Neuronal stem cell (in vitro differentiated cells): ENCODE data around the gene COX8A.

ENCODE experiments used
- DNase-seq: peaks from one replicate; pipeline ENCODE4 v3.0.0-alpha.2; 2013; ENCODE audit warnings: low spot score
- H2AFZ ChIP-seq: one replicate; pipeline ENCODE4 v1.6.1; 2013; ENCODE audit warnings: mild to moderate bottlenecking, low read length, inconsistent platforms
- H2AK5ac ChIP-seq: 2 replicates; pipeline ENCODE4 v1.6.1; 2013; ENCODE audit warnings: low read depth, mild to moderate bottlenecking, inconsistent platforms, low read length, moderate library complexity, mixed read lengths
- H2BK120ac ChIP-seq: 2 replicates; pipeline ENCODE4 v1.6.1; 2013; ENCODE audit warnings: low read depth, mild to moderate bottlenecking, inconsistent platforms, low read length, moderate library complexity, mixed read lengths
- H2BK12ac ChIP-seq: one replicate; pipeline ENCODE4 v1.6.1; 2013; ENCODE audit warnings: low read length, inconsistent platforms
- H2BK15ac ChIP-seq: 2 replicates; pipeline ENCODE4 v1.6.1; 2013; ENCODE audit warnings: mild to moderate bottlenecking, low read length, inconsistent platforms, mixed read lengths
- H2BK5ac ChIP-seq: one replicate; pipeline ENCODE4 v1.6.1; 2013; ENCODE audit warnings: inconsistent platforms, mild to moderate bottlenecking, low read length, moderate library complexity
- H3K14ac ChIP-seq: one replicate; pipeline ENCODE4 v1.6.1; 2013; ENCODE audit warnings: low read length, inconsistent platforms
- H3K18ac ChIP-seq: 2 replicates; pipeline ENCODE4 v1.6.1; 2013; ENCODE audit warnings: low read length, inconsistent platforms
- H3K23ac ChIP-seq: 2 replicates; pipeline ENCODE4 v1.6.1; 2013; ENCODE audit warnings: low read depth, mild to moderate bottlenecking, mixed read lengths, low read length, inconsistent platforms; ENCODE audit not compliant: poor library complexity
- H3K27ac ChIP-seq: replicated peaks from 3 replicates; pipeline ENCODE4 v1.5.1; 2013; ENCODE audit warnings: low read length, inconsistent platforms
- H3K27me3 ChIP-seq, 3 experiments: 2 replicates each; pipeline ENCODE4 v1.6.1; 2013; ENCODE audit warnings: low read length in 3 of 3, mild to moderate bottlenecking in 2 of 3, inconsistent platforms in 1 of 3, low read depth in 1 of 3, mixed read lengths in 1 of 3, moderate library complexity in 1 of 3; ENCODE audit not compliant: control insufficient read depth in 3 of 3, insufficient read depth in 3 of 3
- H3K36me3 ChIP-seq, 2 donors: replicated peaks in 1 of 2; 2 replicates each; pipeline ENCODE4 v1.6.1; 2013; ENCODE audit warnings: low read length in 2 of 2; ENCODE audit not compliant: control insufficient read depth in 2 of 2, insufficient read depth in 2 of 2
- H3K4ac ChIP-seq: 2 replicates; pipeline ENCODE4 v1.6.1; 2013; ENCODE audit warnings: inconsistent platforms, mild to moderate bottlenecking, low read length, moderate library complexity
- H3K4me1 ChIP-seq, 2 donors: 1 replicate in 1 of 2; 2 replicates in 1 of 2; pipeline ENCODE4 v1.6.1; 2013; ENCODE audit warnings: low read length in 2 of 2, low read depth in 1 of 2; ENCODE audit not compliant: control insufficient read depth in 2 of 2, insufficient read depth in 1 of 2
- H3K4me2 ChIP-seq: one replicate; pipeline ENCODE4 v1.6.1; 2013; ENCODE audit warnings: mild to moderate bottlenecking, low read length, inconsistent platforms; ENCODE audit not compliant: insufficient read depth, poor library complexity, severe bottlenecking
- H3K4me3 ChIP-seq, 2 donors: 2 replicates each; pipeline ENCODE4 v1.5.1; 2013; ENCODE audit warnings: low read length in 2 of 2, mild to moderate bottlenecking in 2 of 2, inconsistent platforms in 1 of 2, moderate library complexity in 1 of 2
- H3K79me1 ChIP-seq: one replicate; pipeline ENCODE4 v1.6.1; 2013; ENCODE audit warnings: low read depth, mild to moderate bottlenecking, inconsistent platforms, low read length, moderate library complexity
- H3K9ac ChIP-seq: one replicate; pipeline ENCODE4 v1.6.1; 2013; ENCODE audit warnings: mild to moderate bottlenecking, low read depth, low read length, inconsistent platforms; ENCODE audit not compliant: poor library complexity
- H3K9me3 ChIP-seq, 2 donors: replicated peaks in 1 of 2; 2 replicates each; pipeline versions ENCODE3 to v1.6.1; 2013; ENCODE audit warnings: low read length in 2 of 2, mild to moderate bottlenecking in 2 of 2, inconsistent platforms in 1 of 2, low read depth in 1 of 2, mixed read lengths in 1 of 2, moderate library complexity in 1 of 2; ENCODE audit not compliant: control insufficient read depth in 2 of 2, insufficient read depth in 1 of 2
- H4K8ac ChIP-seq: one replicate; pipeline ENCODE4 v1.6.1; 2013; ENCODE audit warnings: low read depth, mild to moderate bottlenecking, inconsistent platforms, low read length, moderate library complexity
- H4K91ac ChIP-seq: one replicate; pipeline ENCODE4 v1.6.1; 2013; ENCODE audit warnings: low read length, low read depth, mild to moderate bottlenecking, inconsistent platforms; ENCODE audit not compliant: poor library complexity
- WGBS, 2 donors: extraction: QIAGEN DNeasy Blood & Tissue Kit; methylation state at CpG; one replicate each; pipeline ENCODE4 v1.1.7; 2013; ENCODE audit warnings: missing lambda C conversion rate in 2 of 2, mixed read lengths in 1 of 2; ENCODE audit not compliant: insufficient read length in 2 of 2, insufficient replicate concordance in 1 of 2; ENCODE audit errors: extremely low coverage in 2 of 2; 5-methylcytosine and 5-hydroxymethylcytosine counted together

COX8A gene

GRCh38 chr11:64001484-64002420, 27.3 kb downstream of the COX8A start:
- no CpG with 5 or more reads among the region's 23 CpGs for WGBS, 2 donors
- peaks cover 9% of the 10 kb centered on the region for H3K79me1 ChIP-seq
- peaks cover 0 to 45% (median 0%) of the 10 kb centered on the region in 3 experiments for H3K27me3 ChIP-seq
- no peak overlapping the region for H4K91ac ChIP-seq
- H3K9me3 ChIP-seq, result no peaks in the 10 kb centered on the region
- H2AK5ac ChIP-seq, result no peak overlapping the region
- peak overlapping the region; percentile 64 for H3K18ac ChIP-seq
- no peak overlapping the region for H2AFZ ChIP-seq
- no peak overlapping the region for H2BK120ac ChIP-seq
- H3K14ac ChIP-seq, result no peak overlapping the region
- peaks cover 2 to 19% of the 10 kb centered on the region in 2 donors for H3K4me1 ChIP-seq
- H4K8ac ChIP-seq, result no peak overlapping the region
- no peak overlapping the region for H3K4me2 ChIP-seq
- H3K23ac ChIP-seq, result peak overlapping the region; percentile 6
- no peak overlapping the region for H3K27ac ChIP-seq
- H2BK5ac ChIP-seq, result no peak overlapping the region
- no peak overlapping the region for H2BK12ac ChIP-seq
- H3K9ac ChIP-seq, result no peak overlapping the region
- H3K4ac ChIP-seq, result no peak overlapping the region
- no peak for DNase-seq
- H3K4me3 ChIP-seq, result no peak overlapping the region
- H3K36me3 ChIP-seq, result peaks cover 9 to 29% of the 10 kb centered on the region in 2 donors
- H2BK15ac ChIP-seq, result no peak overlapping the region

- Histone ChIP-seq H2AFZ (no peak overlapping the region), H3K4me2 (no peak overlapping the region), H3K36me3 (peaks cover 0 to 11% of the 10 kb centered on the region in 2 donors), H3K23ac (peak overlapping the region; percentile 68), H3K27ac (no peak overlapping the region), H3K79me1 (peaks cover 7% of the 10 kb centered on the region), H2BK5ac (no peak overlapping the region), H4K91ac (no peak overlapping the region), H3K4ac (no peak overlapping the region), H3K9ac (peak overlapping the region; percentile 50), H3K18ac (peak overlapping the region; percentile 74), H3K9me3 (no peaks in the 10 kb centered on the region), H3K4me1 (peaks cover 12 to 20% of the 10 kb centered on the region in 2 donors), H3K14ac (peak overlapping the region; percentile 94), H4K8ac (no peak overlapping the region), H3K27me3 (peaks cover 0 to 66% (median 0%) of the 10 kb centered on the region in 3 experiments), H2BK120ac (no peak overlapping the region), H3K4me3 (no peak overlapping the region), H2BK12ac (peak overlapping the region; percentile 75), H2AK5ac (peak overlapping the region; percentile 32), H2BK15ac (no peak overlapping the region)
- DNase-seq, result no peak
- no CpG with 5 or more reads among the region's 23 CpGs for WGBS, 2 donors
Measured at GRCh38 chr11:64003807-64004589, 29.6 kb downstream of the COX8A start.

GRCh38 chr11:64004590-64004984, 30.2 kb downstream of the COX8A start:
- Histone ChIP-seq H3K23ac (no peak overlapping the region), H3K4ac (no peak overlapping the region), H3K4me1 (peaks cover 12 to 17% of the 10 kb centered on the region in 2 donors), H3K27me3 (peaks cover 0 to 66% (median 0%) of the 10 kb centered on the region in 3 experiments), H2BK15ac (no peak overlapping the region), H3K9me3 (no peaks in the 10 kb centered on the region), H3K4me2 (no peak overlapping the region), H2AFZ (no peak overlapping the region), H2BK120ac (no peak overlapping the region), H2AK5ac (no peak overlapping the region), H3K14ac (no peak overlapping the region), H3K36me3 (peaks cover 0 to 11% of the 10 kb centered on the region in 2 donors), H4K91ac (no peak overlapping the region), H3K4me3 (no peak overlapping the region), H3K27ac (no peak overlapping the region), H2BK12ac (no peak overlapping the region), H4K8ac (no peak overlapping the region), H3K79me1 (peaks cover 6% of the 10 kb centered on the region), H3K9ac (no peak overlapping the region), H2BK5ac (no peak overlapping the region), H3K18ac (no peak overlapping the region)
- DNase-seq, result no peak
- WGBS, 2 donors, result no CpG with 5 or more reads among the region's 4 CpGs
